Central memory CD8-positive, alpha-beta T cell (primary cell): Measurements from ENCODE around the gene MAP2K4.

ENCODE experiments used
- ATAC-seq: fragments of 150-1000 bp; cut with Tn5 transposase; replicated peaks from 2 replicates; pipeline ENCODE4 v1.10.0; 2022; ENCODE audit warnings: mild to moderate bottlenecking, moderate FRiP score, moderate number of reproducible peaks; ENCODE audit not compliant: poor library complexity, severe bottlenecking; ENCODE audit errors: extremely low read depth
- DNase-seq, 2 donors: peaks; one replicate each; pipeline ENCODE4 v3.0.0; 2021; ENCODE audit warnings: low spot score in 2 of 2
- H3K27ac Mint-ChIP-seq: one replicate; pipeline ENCODE4 v1.8.0; 2022; ENCODE audit warnings: low read depth, mild to moderate bottlenecking, moderate library complexity, mixed read lengths
- H3K27me3 Mint-ChIP-seq: one replicate; pipeline ENCODE4 v1.8.0; 2022; ENCODE audit warnings: mixed read lengths
- H3K36me3 Mint-ChIP-seq: one replicate; pipeline ENCODE4 v1.8.0; 2022; ENCODE audit warnings: mild to moderate bottlenecking, moderate library complexity, mixed read lengths; ENCODE audit not compliant: insufficient read depth
- H3K4me1 Mint-ChIP-seq: one replicate; pipeline ENCODE4 v1.8.0; 2022; ENCODE audit warnings: mixed read lengths
- H3K4me3 Mint-ChIP-seq: one replicate; pipeline ENCODE4 v1.8.0; 2022; ENCODE audit warnings: mild to moderate bottlenecking, moderate library complexity, mixed read lengths
- H3K9me3 Mint-ChIP-seq: one replicate; pipeline ENCODE4 v1.8.0; 2022; ENCODE audit warnings: mixed read lengths

Gene MAP2K4

DNA sequence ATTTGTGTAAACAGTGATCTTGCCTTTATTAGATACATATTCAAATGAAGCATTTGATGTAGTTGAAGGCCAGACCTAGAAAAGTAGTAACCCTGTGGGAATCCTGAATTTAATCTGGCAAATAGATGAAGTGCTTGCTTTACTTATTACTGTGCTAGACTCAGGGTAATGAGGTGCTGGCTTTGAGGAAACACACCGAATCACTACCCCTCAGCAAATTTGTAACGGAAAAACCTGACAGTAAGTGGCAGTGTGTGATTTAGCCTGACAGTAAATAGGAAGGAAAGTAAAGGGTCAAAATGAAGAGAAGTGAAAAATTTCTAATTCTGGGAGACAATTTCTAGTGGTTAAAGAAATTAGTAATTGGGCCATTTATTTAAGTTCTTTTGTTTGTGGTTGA is 90.2 kb downstream of the MAP2K4 start:
- Mint-ChIP-seq H3K27ac (no peak overlapping the region), H3K4me3 (no peak overlapping the region)
- ATAC-seq, result no peak

DNA sequence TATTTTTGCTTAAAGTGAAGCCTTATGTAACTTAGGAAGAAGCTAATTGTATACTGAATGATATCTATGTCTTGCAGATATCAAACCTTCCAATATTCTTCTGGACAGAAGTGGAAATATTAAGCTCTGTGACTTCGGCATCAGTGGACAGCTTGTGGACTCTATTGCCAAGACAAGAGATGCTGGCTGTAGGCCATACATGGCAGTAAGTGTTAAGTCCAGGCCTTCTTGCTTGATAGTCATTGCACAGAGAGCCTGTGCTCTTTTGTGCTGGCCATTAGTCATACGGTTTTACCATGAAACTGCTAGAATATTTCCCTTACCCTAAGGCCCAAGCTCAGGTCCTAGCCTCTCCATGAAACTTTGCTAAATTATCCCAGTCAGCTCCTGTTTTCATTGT is 92.5 kb downstream of the MAP2K4 start:
- Mint-ChIP-seq H3K9me3 (no peaks in the 10 kb centered on the region), H3K27me3 (no peaks in the 10 kb centered on the region), H3K27ac (no peak overlapping the region), H3K36me3 (peaks cover 35% of the 10 kb centered on the region), H3K4me1 (no peaks in the 10 kb centered on the region), H3K4me3 (no peak overlapping the region)
- DNase-seq (no peak), ATAC-seq (no peak)

More for the DNA sequence above, 90.2 kb downstream of the MAP2K4 start:
- no peaks in the 10 kb centered on the region for H3K27me3 Mint-ChIP-seq
- peaks cover 1% of the 10 kb centered on the region for H3K4me1 Mint-ChIP-seq
- no peak for DNase-seq
- H3K36me3 Mint-ChIP-seq, result peaks cover 35% of the 10 kb centered on the region
- H3K9me3 Mint-ChIP-seq, result no peaks in the 10 kb centered on the region

GRCh38 chr17:12114686-12115418 is 94.2 kb downstream of the MAP2K4 start:
- Mint-ChIP-seq H3K36me3 (peaks cover 36% of the 10 kb centered on the region), H3K4me1 (no peaks in the 10 kb centered on the region), H3K27me3 (no peaks in the 10 kb centered on the region), H3K27ac (no peak overlapping the region), H3K4me3 (no peak overlapping the region), H3K9me3 (no peaks in the 10 kb centered on the region)
- DNase-seq (no peak), ATAC-seq (no peak)

DNA sequence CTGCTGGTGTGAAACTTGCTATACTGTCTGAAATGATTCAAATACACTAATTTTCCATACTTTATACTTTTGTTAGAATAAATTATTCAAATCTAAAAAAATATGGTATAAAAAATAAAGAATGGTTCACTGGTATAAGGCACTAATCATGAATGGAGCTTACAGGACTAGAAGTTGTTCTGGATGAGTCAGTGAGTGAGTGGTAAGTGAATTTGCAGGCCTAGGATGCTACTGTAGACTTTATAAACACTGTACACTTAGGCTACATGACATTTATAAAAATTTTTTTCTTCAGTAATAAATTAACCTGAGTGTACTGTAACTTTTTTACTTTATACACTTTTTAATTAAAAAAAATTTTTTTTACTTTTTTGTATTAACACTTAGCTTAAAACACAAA is 95.5 kb downstream of the MAP2K4 start:
- no peak overlapping the region for H3K4me3 Mint-ChIP-seq
- H3K4me1 Mint-ChIP-seq, result no peaks in the 10 kb centered on the region
- no peaks in the 10 kb centered on the region for H3K9me3 Mint-ChIP-seq
- peaks cover 34% of the 10 kb centered on the region for H3K36me3 Mint-ChIP-seq
- no peak overlapping the region for H3K27ac Mint-ChIP-seq
- DNase-seq, result no peak
- no peak for ATAC-seq
- no peaks in the 10 kb centered on the region for H3K27me3 Mint-ChIP-seq

- DNase-seq, result no peak
- H3K36me3 Mint-ChIP-seq, result peaks cover 25% of the 10 kb centered on the region
Measured at GRCh38 chr17:12118617-12119016, 97.9 kb downstream of the MAP2K4 start.

DNA sequence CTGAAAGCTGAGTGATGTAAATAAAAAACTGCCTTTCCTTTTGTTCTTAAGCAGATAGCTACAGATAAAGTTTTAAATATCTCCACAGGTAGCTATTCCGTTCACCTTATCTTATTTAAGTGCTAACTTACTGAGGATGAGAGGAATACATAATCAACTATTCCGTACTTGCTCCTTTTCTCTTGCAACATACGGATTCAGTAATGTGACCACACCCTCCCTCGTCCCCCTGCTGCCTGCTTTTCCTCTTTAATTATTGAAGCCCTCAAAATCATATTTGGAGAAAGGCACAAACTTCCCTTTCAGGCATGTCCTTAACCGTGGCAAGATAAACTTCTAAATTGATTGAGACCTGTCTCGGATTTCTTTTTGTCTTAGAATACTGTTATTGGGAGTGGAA is 101.4 kb downstream of the MAP2K4 start:
- Mint-ChIP-seq H3K27ac (no peak overlapping the region), H3K36me3 (peaks cover 36% of the 10 kb centered on the region), H3K4me3 (no peak overlapping the region), H3K4me1 (peaks cover 6% of the 10 kb centered on the region), H3K27me3 (no peaks in the 10 kb centered on the region), H3K9me3 (no peaks in the 10 kb centered on the region)
- ATAC-seq, result no peak
- no peak for DNase-seq

More at GRCh38 chr17:12118617-12119016, 97.9 kb downstream of the MAP2K4 start:
- no peaks in the 10 kb centered on the region for H3K9me3 Mint-ChIP-seq
- H3K4me1 Mint-ChIP-seq, result no peaks in the 10 kb centered on the region
- no peaks in the 10 kb centered on the region for H3K27me3 Mint-ChIP-seq
- no peak for ATAC-seq
- H3K4me3 Mint-ChIP-seq, result no peak overlapping the region
- no peak overlapping the region for H3K27ac Mint-ChIP-seq

- peaks cover 6% of the 10 kb centered on the region for H3K4me1 Mint-ChIP-seq
- H3K27ac Mint-ChIP-seq, result no peak overlapping the region
- H3K27me3 Mint-ChIP-seq, result no peaks in the 10 kb centered on the region
- peaks cover 54% of the 10 kb centered on the region for H3K36me3 Mint-ChIP-seq
- no peaks in the 10 kb centered on the region for H3K9me3 Mint-ChIP-seq
- DNase-seq (no peak), ATAC-seq (no peak)
- no peak overlapping the region for H3K4me3 Mint-ChIP-seq
Measured at GRCh38 chr17:12127177-12127576, 106.5 kb downstream of the MAP2K4 start.

GRCh38 chr17:12127667-12128066 is 107.0 kb downstream of the MAP2K4 start:
- no peak overlapping the region for H3K4me3 Mint-ChIP-seq
- peaks cover 6% of the 10 kb centered on the region for H3K4me1 Mint-ChIP-seq
- ATAC-seq (no peak), DNase-seq (no peak)
- H3K27me3 Mint-ChIP-seq, result no peaks in the 10 kb centered on the region
- H3K9me3 Mint-ChIP-seq, result no peaks in the 10 kb centered on the region
- H3K27ac Mint-ChIP-seq, result no peak overlapping the region
- peaks cover 56% of the 10 kb centered on the region for H3K36me3 Mint-ChIP-seq

DNA sequence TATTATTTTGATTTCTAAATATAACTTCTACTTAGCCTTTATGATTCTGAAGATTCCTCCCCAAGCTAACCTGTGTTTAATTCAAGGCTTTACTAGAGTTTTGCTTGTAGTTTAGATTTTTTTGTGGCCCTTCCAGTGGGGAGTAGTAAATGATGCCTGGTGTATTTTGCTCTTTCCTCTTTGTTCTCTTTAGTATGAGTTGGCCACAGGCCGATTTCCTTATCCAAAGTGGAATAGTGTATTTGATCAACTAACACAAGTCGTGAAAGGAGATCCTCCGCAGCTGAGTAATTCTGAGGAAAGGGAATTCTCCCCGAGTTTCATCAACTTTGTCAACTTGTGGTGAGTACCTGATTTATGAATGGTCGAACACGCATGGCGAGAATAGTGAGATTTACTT is 108.3 kb downstream of the MAP2K4 start:
- no peaks in the 10 kb centered on the region for H3K27me3 Mint-ChIP-seq
- DNase-seq (no peak), ATAC-seq (no peak)
- H3K9me3 Mint-ChIP-seq, result no peaks in the 10 kb centered on the region
- no peak overlapping the region for H3K4me3 Mint-ChIP-seq
- peaks cover 6% of the 10 kb centered on the region for H3K4me1 Mint-ChIP-seq
- peaks cover 54% of the 10 kb centered on the region for H3K36me3 Mint-ChIP-seq
- no peak overlapping the region for H3K27ac Mint-ChIP-seq

DNA sequence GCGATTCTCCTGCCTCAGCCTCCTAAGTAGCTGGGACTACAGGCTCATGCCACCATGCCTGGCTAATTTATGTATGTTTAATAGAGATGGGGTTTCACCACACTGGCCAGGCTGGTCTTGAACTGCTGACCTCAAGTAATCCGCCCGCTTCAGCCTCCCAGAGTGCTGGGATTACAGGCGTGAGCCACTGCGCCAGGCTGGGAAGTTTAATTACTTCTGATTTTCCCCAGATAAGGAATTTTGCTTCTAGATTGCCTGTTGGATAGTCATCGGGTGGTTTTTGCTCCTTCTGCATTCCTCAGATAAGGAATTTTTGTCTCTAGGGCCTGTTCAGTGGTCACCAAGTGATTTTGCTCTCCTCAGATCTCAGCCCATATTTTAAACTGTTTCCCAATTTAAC is 112.5 kb downstream of the MAP2K4 start:
- Mint-ChIP-seq H3K4me1 (no peaks in the 10 kb centered on the region), H3K36me3 (peaks cover 40% of the 10 kb centered on the region), H3K27me3 (no peaks in the 10 kb centered on the region), H3K4me3 (no peak overlapping the region), H3K27ac (no peak overlapping the region), H3K9me3 (peaks cover 5% of the 10 kb centered on the region)
- DNase-seq (no peak), ATAC-seq (no peak)

DNA sequence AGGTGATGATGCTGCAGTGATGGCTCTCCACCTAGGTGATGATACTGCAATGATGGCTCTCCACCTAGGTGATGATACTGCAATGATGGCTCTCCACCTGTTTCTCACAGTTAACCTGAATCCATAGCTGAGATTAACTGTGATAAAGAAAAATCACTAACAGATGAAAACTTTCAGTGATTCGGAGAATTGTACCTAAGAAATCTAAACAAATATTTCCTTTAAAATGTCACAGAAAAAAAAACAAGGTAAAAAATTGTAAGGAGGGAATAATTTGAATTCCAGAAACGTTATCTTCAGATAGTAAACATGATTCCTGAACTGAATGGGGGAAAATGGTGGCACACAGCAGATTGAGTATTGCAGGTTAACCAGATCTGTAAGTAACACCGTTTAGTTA is 113.4 kb downstream of the MAP2K4 start:
- DNase-seq, result no peak
- Mint-ChIP-seq H3K9me3 (peaks cover 5% of the 10 kb centered on the region), H3K27me3 (no peaks in the 10 kb centered on the region), H3K36me3 (peaks cover 37% of the 10 kb centered on the region), H3K4me1 (no peaks in the 10 kb centered on the region), H3K27ac (no peak overlapping the region), H3K4me3 (no peak overlapping the region)
- ATAC-seq, result no peak

- no peaks in the 10 kb centered on the region for H3K4me1 Mint-ChIP-seq
- no peak overlapping the region for H3K27ac Mint-ChIP-seq
Measured at GRCh38 chr17:12134587-12134986, 113.9 kb downstream of the MAP2K4 start.

GRCh38 chr17:12136243-12136642 is 115.6 kb downstream of the MAP2K4 start:
- Mint-ChIP-seq H3K27ac (no peak overlapping the region), H3K4me1 (no peaks in the 10 kb centered on the region), H3K4me3 (no peak overlapping the region), H3K36me3 (peaks cover 36% of the 10 kb centered on the region), H3K9me3 (peaks cover 5% of the 10 kb centered on the region), H3K27me3 (no peaks in the 10 kb centered on the region)
- no peak for DNase-seq
- no peak for ATAC-seq

More at GRCh38 chr17:12134587-12134986, 113.9 kb downstream of the MAP2K4 start:
- Mint-ChIP-seq H3K9me3 (peaks cover 5% of the 10 kb centered on the region), H3K4me3 (no peak overlapping the region), H3K36me3 (peaks cover 35% of the 10 kb centered on the region), H3K27me3 (no peaks in the 10 kb centered on the region)
- DNase-seq (no peak), ATAC-seq (no peak)
